Measurements from ENCODE around the gene SYT1.

Gene SYT1

DNA sequence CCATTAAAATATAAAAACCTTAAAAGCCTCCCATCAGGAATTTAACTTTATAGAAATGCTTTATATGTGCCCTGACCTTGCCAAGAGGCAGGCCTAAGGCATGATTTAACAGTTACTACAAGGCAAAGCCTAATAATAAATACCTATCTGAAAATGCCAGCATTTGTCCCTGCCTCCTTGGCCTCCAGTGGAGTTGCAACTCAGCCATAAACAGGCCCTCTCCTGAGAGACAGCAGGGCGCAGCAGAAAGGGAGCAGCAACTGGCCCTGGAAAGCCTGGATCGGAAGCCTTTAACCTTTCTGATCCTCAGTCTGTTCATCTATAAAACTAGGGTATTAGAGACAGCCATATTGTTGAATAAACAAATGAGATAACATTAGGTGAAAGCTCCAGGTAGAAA is 501.8 kb downstream of the SYT1 start:
- DNase-seq: no peak

DNA sequence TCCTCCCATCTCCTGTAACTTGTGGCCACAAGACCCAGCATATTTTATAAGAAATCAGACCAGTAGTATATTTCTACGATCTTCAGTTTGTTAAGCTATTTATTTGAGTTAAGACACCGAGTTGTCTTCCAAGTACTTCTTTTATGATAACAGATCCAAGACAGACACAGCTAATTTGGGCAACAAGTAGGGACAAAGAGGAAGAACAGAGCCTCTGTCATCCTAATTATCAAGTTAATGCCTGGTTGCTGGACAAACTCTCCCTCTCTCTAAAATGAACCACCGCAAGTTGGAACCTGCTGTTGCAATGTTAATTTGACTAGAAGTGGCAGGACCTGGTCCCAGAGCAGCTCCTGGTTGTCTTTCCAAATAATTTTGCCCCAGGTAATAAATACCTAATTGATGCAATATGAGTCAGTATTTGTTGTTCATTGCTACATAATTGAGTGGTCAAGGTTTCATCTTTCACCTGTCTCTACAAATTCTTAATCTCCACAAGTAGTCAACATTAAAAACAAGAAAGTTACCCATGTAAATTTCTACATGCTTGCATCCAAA is 502.5 kb downstream of the SYT1 start:
- no peak for DNase-seq

DNA sequence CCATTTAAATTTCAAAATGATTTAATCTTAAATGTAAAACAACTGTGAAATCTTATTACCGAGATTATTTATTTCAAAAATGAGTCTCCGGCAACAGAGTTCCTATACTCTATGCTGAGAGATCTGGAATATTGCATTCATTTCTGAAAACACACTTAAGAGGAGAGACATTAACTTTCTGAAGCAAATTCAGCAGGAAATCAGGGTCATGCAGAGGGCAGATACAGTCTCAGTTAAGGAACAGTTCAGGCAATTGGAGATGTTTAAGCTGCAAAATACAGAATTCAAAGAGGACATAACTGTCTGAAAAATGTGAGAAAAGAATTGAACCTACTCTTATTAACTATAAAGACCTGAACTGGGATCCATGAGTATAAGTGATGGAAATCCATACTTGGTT is 505.4 kb downstream of the SYT1 start:
- no peak for DNase-seq

DNA sequence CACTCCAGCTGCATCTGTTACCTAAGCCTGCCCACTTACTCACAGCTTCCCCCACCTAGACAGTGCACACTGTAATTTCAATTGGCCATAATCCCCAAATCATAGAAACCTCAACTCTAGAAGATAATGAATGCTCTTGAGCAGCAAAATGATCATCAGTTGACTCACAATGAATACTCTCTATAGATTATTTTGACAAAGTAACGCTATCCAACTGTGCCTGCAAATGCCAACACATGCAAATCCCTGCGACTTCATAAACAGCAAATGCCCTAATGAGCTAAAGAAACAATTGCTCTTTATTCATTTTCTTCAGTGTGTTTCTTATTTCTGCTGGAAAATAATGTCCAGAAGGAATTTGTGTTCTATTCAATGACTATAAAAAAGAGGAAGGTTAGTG is 506.7 kb downstream of the SYT1 start:
- no peak for DNase-seq

DNA sequence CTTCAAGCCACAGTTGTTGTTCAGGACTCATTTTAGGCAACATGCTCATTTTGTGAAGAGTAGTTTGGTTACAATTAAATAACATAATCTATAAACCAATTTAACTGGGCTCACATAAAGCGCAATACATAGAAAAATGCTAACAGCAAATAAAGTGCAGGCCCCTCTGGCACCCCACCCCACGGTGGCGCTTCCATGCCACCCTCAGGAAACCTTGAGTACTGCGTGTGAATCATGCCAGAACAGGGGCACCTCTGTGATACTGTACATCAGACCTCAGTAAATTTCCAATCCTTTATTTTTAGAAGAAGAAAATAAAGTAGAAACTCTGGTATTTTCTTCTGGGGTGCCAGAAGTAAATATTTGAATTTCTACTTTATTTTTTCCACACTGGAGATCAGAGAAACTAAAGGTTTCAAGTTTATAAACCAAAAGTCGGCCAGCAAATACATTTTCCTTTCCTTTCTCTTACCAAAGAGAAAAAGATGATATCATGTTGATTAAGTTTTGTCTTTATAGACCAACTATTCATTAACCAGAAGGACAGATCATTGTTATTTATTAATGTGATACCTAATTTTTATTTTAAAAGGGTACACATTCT is 509.4 kb downstream of the SYT1 start:
- peak; percentile 19 for DNase-seq

DNA sequence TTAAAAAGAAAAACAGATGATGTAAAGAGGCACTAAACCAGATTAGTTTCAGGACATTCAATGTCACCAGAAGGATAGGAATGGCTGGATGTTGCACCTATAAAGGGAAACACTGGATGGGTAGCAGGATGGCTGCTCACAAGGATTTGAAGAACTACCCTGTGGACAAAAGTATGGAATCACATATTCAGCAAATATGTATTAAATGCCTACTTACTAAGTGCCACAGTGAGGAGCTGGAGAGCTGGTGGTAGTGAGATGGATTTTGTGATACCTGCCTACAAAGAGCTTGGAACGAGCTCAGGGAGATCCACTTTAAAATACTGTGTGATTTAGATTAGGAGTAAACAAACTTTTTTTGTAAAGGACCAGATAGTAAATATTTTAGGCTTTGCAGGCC is 510.0 kb downstream of the SYT1 start:
- no peak for DNase-seq

DNA sequence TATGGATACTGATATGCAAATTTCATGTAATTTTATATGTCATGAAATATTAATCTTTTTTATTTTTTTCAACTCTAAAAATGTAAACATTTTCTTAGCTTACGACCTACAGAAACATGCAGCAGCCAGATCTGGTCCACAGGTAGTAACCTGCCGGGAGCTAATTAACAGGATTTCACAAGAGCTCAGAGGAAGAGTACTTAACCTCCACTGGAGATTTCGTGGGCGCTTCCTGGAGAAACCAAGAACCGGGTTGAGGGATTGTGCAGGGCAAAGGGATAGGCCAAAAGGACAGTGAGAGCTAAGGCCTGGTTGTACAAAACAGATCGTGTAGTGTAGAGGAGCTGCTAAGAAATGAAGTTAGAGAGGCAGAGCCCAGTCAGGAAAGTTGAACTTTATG is 510.5 kb downstream of the SYT1 start:
- no peak for DNase-seq

DNA sequence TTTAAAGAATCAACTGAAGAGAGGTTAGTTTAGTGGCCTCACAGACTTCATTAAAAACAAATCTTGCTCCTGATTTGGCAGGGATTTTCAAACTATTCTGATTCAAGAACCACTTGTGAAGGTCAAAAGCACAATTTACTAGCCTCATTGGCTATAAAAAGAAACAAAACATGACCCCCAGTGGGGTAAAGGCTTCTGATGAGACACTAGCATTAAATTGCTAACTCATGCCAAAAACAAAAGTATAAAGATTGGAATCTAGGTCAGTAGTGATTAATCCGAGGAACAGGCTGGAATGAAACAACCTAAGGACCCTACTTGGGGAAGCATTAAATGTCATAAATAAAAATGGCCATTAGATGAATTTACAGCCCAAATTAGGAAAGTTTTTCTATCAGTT is 513.9 kb downstream of the SYT1 start:
- DNase-seq: no peak

DNA sequence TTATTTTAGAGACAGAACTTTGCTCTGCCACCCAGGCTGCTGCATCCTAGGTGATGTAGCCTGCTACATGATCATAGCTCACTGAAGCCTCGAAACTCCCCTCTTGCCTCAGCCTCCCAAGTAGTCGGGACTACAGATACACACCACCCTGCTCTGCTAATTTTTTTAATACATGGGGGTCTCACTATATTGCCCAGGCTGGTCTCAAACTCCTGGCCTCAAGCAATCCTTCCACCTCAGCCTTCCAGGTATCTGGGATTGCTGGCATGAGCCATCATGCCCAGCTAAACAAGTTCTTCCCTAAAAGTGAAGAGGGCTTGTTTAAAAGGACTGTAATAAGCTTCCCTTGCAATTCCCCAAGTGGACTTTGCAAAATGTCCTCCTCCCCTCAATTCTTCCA is 515.8 kb downstream of the SYT1 start:
- no peak for DNase-seq

DNA sequence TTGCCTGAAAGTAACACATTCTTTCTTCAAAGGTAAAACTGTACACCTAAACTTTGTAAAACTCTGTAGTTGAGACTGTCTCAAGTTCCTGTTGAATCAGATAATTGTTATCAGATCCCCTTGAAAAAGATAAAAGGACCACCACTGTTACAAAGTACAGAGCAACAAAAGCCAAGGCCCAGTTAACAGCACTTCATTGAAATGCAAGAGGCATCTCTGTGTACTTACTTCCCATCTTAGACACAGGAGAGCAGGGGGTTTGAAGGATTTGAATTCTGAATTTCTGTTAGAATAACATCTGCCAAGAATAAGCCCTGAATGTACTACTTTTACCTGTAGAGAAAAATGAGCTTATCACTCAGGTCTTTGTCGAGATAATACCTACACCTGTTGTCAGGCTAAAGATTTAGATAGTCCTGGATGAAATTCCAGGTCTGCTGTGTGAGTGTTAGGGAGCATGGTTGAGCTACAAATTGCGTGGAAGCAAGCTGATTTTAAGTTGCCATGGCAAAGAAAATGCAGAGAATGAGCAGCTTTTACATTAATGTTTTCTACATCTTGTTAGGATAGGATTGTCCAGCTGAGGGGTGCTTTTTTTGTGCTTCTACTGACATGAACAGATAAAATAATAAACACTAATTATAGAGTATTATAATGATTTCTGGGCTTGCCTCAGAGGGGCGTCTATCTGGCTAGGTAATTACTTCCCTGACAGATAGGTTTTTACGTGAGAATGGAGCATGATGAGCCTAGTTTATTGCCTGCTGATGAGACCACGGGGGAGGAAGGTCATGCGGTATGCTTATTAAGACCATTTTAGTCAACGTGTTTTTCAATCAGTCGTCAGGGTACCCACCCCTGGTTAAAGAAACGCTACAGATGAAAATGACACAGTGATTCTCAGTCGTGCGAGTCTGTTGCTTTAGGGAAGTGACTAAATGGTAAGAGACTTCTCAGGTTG is 517.0 kb downstream of the SYT1 start:
- no peak for DNase-seq

DNA sequence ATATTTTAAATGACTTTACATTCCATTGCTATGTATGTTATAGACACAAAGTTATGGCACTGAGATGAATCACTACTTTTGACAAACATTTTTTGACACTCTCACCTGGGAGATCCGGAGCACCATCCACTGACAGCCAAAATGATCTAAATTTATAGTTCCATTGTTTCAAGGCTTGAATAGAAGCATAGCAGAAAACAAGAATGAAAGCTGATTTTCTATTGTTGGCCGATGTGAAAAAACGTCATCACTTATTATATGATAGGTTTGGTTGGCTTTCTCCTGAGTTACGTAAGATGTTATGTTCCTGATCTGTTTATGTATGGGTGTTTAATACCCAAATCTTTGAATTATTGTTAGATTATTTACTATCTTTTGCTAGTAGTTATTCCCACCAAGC is 520.0 kb downstream of the SYT1 start:
- DNase-seq: no peak

DNA sequence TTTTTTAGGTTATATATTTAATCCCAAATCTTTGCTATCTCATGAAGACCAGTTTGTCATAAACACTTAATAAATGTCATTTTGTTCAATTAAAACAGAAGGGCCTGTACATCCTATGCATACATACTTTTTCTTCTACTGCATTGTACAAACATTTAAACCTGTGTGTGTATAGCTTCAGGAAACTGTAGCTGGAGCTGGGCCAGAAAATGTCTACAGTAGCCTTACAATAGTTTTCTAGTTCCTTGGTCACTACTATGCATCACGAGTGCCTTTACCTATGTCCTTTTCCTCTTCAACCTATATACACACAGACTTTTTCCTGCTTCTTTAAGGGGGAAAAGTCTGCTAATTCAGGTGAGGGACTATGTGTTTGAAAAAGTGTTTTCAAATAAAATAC is 523.4 kb downstream of the SYT1 start:
- no peak for DNase-seq

DNA sequence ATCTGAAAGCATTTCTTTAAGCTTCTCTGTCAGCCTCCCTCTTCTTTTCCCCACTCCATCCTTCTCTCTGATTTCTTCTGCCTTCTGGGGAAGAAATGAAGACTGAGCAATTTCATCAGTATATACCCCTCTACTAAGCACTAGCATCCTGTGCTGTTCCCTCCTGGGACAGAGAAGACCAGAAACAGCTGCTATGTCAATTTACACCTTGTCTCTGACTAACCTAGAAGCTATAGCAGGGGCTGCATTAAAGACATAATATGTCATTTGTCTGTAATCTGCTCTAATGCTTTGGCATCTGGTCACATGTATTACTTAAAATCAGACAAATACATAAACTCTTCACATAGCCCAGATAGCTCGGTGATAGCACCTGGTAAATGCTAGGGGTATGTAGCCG is 529.3 kb downstream of the SYT1 start:
- no peak for DNase-seq

DNA sequence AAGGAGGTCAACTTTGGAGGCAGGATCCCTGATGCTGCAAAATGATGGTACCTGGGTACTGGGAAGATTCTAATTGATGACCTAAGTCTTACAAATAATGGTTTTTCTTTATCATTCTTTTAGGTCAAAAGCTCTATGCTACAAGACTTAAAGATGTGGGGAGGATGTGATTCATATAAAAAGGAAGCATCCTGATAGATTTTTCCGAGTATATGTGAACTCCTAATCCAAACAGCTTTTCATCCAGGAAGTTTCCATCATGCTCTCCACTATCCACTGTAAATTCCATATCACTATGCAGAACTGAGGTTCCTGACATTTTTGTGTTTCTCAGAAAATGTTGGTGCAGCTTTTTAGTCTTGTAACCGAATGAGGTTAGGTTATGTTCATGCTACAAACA is 533.0 kb downstream of the SYT1 start:
- DNase-seq: no peak

DNA sequence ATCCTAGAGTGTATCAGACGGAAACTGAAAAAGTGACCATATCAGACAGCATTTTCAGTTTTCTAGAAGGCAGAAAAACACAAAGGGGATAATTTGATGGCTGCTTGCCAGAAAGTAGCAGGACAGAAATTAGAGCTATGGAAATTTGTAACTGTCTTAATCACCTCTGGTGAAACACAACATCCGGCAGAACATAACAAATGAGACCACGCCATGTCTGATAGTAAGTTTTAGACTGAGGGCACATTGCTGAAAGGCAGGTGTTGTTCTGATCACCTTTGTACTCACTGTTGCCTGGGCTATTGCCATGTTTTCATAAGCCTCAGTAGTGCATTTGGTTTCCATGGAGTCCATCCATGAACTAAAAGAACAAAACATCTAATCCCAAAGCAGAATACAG is 535.9 kb downstream of the SYT1 start:
- no peak for DNase-seq

DNA sequence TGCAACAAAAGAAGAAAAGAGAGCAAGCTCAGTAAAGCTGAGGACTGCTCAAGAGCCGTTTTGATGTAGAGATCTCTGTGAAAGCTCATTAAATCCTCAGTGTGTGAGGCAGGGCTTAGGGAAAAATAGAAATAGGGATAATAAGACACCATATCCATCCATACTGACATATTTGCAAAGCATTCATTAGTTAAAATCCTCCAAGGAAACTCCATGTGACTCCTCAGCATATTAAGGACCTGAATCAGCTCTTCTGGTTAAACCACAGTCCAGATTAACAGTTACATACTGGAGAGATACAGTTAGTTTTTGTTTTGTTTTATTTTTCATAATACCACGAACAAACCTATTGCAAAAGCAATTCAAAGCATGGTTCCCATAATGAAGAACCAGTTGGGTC is 538.0 kb downstream of the SYT1 start:
- DNase-seq: no peak

DNA sequence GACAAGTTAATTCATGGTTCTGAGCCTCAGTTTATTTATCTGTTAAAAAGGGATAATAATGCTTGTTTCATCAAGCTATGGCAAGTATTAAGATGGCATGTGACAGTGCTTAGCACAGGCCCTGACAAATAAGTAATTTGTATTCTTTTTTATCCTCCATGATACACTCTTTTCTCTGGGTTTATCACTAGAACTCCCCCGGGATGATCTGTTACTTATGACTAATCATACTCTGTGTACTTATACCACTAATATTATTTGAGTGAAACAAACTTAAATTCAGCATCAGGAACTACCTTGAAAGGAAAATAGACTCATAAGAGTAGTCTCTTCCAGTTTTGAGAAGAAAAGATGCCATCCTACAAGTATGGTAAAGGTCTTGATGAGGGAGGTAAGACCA is 542.4 kb downstream of the SYT1 start:
- no peak for DNase-seq

DNA sequence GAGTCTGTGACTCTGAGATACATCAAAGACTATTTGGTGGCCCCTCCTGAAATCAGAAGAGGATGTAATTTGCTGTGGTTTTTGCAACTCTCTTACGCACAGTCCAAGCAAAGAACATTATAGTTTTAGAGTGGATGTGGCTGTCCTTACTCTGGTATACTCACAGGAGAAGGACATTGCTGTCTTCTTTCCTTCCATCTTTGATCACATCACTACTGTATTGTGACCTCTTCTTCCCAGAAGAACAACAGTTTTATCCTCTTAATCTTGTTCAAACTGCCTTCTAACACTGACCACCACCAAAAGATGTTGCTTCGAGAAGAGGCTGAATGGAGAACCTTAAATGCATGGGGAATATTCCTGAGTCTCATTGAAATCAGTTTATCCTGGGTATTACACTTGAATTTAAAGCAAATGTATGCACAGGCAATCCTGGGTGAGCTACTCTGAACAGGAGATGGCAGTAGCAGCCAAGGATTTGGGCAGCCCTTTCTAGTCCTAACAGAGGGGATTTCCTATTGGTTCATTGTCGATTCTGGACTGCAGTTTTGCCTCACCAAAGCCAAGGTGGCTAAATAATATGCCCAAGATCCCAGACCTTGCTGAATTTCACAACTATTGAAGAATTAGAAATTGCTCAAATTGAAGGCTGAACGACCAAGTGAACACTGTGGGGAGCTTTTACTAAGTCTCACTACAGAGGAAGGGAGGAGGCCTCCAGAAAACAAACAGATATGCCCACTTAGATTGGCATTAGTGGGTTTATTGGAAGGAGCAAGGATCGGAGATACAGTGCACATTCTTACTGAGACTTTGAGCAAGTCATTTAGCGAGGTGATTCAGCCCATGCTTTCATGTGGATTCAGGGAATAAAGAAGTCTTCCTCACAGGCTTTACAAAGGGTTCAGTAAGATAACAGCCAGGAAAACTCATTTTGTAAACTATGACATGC is 543.4 kb downstream of the SYT1 start:
- peak; percentile 6 for DNase-seq

DNA sequence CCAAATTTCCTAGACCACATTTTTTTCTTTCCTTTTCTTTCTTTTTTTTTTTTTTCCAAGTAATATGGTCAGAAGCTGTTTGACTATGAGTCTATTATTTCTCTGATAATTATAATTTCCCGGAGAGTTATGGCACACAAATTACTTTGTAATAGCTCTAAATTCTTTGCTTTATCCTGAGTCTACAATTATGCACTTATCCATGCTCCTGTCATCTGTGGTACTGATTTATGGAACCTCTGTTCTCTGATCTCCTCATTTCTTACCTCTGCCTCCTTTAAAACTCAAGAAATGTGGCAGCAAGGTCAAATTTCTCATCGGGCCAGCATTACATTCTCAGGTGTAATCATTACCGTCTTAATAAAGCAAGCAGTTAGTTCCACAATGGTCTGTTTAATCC is 544.1 kb downstream of the SYT1 start:
- DNase-seq: no peak

DNA sequence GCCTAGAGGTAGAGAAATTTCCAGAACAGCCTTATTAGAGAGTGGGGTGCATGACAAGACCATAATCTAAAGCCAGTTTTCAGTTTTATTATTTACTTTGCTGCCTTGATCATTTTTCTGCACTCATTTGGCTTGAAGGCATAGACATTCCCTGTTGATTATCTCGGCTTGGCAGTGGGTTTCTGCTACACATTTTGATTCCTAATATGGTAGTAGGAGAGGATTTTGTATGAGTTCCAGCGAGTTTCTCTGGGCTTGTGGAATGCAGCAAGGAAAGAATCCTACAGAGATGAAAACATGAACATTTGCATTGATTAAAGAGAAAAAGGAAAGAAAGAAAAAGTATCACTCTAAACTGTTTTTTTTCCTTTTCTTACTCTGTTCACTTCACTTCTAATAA is 545.0 kb downstream of the SYT1 start:
- DNase-seq: no peak

DNA sequence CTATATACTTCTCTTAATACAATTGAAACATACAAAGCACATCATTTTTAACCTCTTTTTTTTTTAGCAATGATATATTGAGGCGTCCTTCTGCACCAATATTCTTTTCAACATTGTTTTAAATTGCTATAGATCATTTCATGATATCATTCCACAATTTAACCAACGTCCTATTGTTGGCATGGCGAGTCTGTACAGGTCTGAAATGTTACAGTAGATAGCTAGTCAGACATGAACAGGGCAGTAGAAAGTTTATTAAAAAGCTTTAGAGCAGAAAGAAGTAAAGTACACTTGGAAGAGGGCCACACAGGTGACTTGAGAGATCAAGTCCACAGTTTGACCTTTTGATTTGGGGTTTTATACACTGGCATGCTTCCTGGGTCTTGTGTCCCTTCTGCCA is 547.2 kb downstream of the SYT1 start:
- no peak for DNase-seq

DNA sequence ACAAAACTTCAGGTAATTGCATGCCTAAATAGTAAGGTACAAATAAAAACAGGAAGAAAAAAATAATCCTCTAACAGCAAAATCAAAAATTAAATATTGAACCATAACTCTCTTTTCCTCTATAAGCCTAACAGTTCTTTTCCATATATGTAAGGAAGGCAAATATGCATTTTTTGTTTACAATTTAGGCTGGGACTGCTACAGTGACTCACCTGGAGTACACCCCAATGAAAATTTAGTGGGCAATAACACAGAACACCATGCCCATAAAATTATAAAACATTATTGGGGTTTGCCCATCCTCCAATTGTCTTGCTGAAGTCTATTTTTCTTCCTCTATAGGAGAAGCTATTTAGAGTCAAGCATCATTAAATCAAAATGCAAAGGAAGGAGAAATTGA is 549.2 kb downstream of the SYT1 start:
- no peak for DNase-seq

DNA sequence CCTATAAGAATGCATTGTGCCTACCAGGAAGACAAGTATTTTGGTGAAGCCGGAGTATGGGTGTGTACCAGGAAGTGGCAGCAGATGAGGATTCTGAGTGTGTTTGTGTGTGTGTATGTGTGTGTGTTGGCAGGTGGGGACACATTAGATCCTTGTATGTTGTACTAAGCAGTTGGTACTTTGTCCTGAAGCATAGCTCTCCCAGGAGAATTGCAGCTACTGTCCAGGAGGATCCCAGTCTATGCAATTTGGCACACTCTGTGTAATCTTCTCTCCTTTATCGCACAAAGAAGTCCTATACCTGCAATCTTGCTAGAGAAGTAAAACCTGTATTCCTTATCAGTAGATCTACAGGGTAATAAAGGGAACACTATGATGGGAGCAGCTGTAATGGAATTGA is 549.7 kb downstream of the SYT1 start:
- no peak for DNase-seq

Measured in stimulated activated CD4-positive, alpha-beta T cell treated with anti-CD3 and anti-CD28 coated beads, Interleukin-15, amount 100 ng/mL, for 24 hours (primary cell).